Measurements from ENCODE around the gene ANKRD37. TPM values are rescaled to one million over a fixed set of nuclear protein-coding genes. Genes with fewer than 3 reads are reported as not detected.

Gene ANKRD37
- total and polyA plus RNA-seq, 9 of the 15 experiments (the other 6 are each of a cell fraction or from before 2014, with no cell fraction given), result 1.3 to 53.7 (median 3.6) TPM

DNA sequence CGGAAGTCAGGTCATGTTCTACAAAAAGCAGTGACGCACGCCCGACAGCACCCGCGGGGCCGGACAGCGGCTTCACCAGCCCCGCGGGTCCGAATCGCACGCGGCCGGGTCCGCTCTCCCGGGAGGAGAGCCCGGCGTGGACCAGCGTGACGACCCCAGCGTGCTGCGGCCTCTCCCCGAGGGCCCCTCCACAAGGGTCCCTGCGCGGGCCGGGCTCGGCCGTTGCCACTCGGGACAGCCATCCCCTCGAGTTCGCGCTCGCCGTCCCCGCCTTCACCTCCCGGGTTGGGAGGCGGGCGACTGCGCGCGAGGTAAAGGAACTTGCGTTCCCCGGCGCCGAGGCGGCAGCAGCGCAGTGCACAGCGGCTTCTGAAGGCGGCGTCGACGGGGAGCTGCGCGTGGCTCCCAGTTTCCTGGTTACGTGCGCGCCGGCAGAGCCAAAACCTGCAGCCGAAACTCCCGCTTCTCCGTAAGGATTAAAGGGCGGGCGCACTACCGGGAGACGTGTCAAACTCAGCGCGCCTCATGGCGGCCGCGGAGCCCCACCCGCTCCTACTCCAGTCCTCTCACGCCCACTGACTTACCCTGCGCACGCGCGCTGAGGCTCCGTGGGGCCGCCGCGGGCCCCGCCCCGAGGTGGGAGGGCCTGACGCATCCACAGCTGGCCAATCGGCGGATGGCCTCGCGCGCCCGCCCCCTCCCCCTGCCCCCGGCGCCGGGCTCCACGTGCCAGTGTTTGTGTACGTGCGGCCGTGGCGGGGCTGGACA, 501 bp upstream of the ANKRD37 start (continued):
- TF ChIP-seq JUND (IDR thresholded peaks at IDR 0.05; ENCODE audit: borderline replicate concordance, low read depth, low read length) (peak; percentile 77; the same call in 1 of the 2 replicates), JUND (tag; IDR thresholded peaks at IDR 0.05; ENCODE audit: borderline replicate concordance, low read depth, low read length) (peak; percentile 6; the same call in 2 of the 3 replicates), ZFX (CRISPR knock-in tag; IDR thresholded peaks at IDR 0.05) (peak; percentile 84), STAT5B (CRISPR knock-in tag; IDR thresholded peaks at IDR 0.05) (no peak), KAT8 (IDR thresholded peaks at IDR 0.05; ENCODE audit: low read depth) (no peak), HDAC6 (IDR thresholded peaks at IDR 0.05; ENCODE audit: low read depth, low read length) (no peak), ZNF707 (CRISPR knock-in tag; conservative IDR thresholded peaks at IDR 0.05) (no peak), GATAD2B (IDR thresholded peaks at IDR 0.05; ENCODE audit: borderline replicate concordance) (peak; percentile 76; the same call in 1 of the 2 replicates), SIRT6 (IDR thresholded peaks at IDR 0.05; ENCODE audit: low read depth, low read length) (no peak), STAT5A (IDR thresholded peaks at IDR 0.05; ENCODE audit: borderline replicate concordance, low read length) (no peak), HNRNPLL (IDR thresholded peaks at IDR 0.05; ENCODE audit: low read depth, low read length, poor library complexity, severe bottlenecking) (peak; percentile 94), MXI1 (IDR thresholded peaks at IDR 0.05; ENCODE audit: low read depth, low read length) (0 out of 2 replicates have a peak, but pooled peaks have one; percentile 45), MECOM (CRISPR knock-in tag; IDR thresholded peaks at IDR 0.05) (no peak), ZNF174 (CRISPR knock-in tag; IDR thresholded peaks at IDR 0.05) (no peak), BCOR (IDR thresholded peaks at IDR 0.05) (peak; percentile 49; the same call in 1 of the 2 replicates), ZNF551 (CRISPR knock-in tag; IDR thresholded peaks at IDR 0.05) (no peak), NUFIP1 (IDR thresholded peaks at IDR 0.05; ENCODE audit: partially characterized antibody) (no peak), NR1H2 (CRISPR knock-in tag; IDR thresholded peaks at IDR 0.05) (peak; percentile 89; the same call in 1 of the 2 replicates)
- TF ChIP-seq, protein P1, sequence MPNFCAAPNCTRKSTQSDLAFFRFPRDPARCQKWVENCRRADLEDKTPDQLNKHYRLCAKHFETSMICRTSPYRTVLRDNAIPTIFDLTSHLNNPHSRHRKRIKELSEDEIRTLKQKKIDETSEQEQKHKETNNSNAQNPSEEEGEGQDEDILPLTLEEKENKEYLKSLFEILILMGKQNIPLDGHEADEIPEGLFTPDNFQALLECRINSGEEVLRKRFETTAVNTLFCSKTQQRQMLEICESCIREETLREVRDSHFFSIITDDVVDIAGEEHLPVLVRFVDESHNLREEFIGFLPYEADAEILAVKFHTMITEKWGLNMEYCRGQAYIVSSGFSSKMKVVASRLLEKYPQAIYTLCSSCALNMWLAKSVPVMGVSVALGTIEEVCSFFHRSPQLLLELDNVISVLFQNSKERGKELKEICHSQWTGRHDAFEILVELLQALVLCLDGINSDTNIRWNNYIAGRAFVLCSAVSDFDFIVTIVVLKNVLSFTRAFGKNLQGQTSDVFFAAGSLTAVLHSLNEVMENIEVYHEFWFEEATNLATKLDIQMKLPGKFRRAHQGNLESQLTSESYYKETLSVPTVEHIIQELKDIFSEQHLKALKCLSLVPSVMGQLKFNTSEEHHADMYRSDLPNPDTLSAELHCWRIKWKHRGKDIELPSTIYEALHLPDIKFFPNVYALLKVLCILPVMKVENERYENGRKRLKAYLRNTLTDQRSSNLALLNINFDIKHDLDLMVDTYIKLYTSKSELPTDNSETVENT (CRISPR knock-in tag; IDR thresholded peaks at IDR 0.05), result 0 out of 2 replicates have a peak, but pooled peaks have one; percentile 40
- TF ChIP-seq, protein P2, sequence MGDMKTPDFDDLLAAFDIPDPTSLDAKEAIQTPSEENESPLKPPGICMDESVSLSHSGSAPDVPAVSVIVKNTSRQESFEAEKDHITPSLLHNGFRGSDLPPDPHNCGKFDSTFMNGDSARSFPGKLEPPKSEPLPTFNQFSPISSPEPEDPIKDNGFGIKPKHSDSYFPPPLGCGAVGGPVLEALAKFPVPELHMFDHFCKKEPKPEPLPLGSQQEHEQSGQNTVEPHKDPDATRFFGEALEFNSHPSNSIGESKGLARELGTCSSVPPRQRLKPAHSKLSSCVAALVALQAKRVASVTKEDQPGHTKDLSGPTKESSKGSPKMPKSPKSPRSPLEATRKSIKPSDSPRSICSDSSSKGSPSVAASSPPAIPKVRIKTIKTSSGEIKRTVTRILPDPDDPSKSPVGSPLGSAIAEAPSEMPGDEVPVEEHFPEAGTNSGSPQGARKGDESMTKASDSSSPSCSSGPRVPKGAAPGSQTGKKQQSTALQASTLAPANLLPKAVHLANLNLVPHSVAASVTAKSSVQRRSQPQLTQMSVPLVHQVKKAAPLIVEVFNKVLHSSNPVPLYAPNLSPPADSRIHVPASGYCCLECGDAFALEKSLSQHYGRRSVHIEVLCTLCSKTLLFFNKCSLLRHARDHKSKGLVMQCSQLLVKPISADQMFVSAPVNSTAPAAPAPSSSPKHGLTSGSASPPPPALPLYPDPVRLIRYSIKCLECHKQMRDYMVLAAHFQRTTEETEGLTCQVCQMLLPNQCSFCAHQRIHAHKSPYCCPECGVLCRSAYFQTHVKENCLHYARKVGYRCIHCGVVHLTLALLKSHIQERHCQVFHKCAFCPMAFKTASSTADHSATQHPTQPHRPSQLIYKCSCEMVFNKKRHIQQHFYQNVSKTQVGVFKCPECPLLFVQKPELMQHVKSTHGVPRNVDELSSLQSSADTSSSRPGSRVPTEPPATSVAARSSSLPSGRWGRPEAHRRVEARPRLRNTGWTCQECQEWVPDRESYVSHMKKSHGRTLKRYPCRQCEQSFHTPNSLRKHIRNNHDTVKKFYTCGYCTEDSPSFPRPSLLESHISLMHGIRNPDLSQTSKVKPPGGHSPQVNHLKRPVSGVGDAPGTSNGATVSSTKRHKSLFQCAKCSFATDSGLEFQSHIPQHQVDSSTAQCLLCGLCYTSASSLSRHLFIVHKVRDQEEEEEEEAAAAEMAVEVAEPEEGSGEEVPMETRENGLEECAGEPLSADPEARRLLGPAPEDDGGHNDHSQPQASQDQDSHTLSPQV (IDR thresholded peaks at IDR 0.05), result peak; percentile 80
- TF ChIP-seq, protein P3, sequence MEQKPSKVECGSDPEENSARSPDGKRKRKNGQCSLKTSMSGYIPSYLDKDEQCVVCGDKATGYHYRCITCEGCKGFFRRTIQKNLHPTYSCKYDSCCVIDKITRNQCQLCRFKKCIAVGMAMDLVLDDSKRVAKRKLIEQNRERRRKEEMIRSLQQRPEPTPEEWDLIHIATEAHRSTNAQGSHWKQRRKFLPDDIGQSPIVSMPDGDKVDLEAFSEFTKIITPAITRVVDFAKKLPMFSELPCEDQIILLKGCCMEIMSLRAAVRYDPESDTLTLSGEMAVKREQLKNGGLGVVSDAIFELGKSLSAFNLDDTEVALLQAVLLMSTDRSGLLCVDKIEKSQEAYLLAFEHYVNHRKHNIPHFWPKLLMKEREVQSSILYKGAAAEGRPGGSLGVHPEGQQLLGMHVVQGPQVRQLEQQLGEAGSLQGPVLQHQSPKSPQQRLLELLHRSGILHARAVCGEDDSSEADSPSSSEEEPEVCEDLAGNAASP (IDR thresholded peaks at IDR 0.05), result no peak

All from K562 (cell line).